Measurements from ENCODE around the gene GABRR1.

Gene GABRR1

DNA sequence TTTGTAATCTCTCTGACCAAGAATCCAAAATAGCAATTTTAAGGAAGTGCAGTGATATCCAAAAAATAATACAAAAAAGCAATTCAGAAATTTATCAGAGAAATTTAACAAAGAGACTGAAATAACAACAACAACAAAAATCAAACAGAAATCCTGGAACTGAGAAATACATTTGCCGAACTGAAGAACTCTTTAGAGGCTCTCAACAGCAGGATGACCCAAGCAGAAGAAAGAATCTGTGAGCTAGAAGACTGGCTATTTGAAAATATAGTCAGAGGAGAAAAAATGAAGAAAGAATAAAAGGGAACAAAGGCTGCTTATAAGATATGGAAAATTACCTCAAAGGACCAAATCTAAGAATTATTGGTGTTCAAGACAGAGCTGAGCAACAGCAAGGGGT is 22.6 kb downstream of the GABRR1 start:
- TF ChIP-seq, protein P1, sequence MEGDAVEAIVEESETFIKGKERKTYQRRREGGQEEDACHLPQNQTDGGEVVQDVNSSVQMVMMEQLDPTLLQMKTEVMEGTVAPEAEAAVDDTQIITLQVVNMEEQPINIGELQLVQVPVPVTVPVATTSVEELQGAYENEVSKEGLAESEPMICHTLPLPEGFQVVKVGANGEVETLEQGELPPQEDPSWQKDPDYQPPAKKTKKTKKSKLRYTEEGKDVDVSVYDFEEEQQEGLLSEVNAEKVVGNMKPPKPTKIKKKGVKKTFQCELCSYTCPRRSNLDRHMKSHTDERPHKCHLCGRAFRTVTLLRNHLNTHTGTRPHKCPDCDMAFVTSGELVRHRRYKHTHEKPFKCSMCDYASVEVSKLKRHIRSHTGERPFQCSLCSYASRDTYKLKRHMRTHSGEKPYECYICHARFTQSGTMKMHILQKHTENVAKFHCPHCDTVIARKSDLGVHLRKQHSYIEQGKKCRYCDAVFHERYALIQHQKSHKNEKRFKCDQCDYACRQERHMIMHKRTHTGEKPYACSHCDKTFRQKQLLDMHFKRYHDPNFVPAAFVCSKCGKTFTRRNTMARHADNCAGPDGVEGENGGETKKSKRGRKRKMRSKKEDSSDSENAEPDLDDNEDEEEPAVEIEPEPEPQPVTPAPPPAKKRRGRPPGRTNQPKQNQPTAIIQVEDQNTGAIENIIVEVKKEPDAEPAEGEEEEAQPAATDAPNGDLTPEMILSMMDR (conservative IDR thresholded peaks at IDR 0.05; ENCODE audit: control insufficient read depth, insufficient read depth, low read depth, low read length) = no peak

DNA sequence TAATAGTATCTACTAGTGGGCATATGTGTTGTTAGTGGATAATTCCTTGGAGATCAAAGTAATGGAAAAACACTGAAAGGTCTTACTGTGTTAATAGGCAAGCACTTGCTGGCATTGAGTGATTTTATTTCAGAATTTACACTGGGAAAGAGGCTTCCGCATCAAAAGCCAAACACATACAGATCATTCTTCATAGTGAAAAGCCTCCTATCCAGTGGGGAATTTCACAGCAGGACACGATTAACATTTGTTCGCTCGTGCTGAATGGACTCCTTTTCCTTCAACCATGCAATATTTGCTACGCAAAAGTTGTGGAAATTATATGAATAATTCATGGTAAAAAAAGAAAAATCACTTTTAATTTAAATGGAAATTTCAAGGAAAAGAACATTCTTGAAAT is 26.4 kb downstream of the GABRR1 start:
- no peak for DNase-seq (ENCODE audit: low read depth)
- TF ChIP-seq, protein P1 (conservative IDR thresholded peaks at IDR 0.05; ENCODE audit: control insufficient read depth, insufficient read depth, low read depth, low read length) = no peak
- H3K4me3 ChIP-seq (ENCODE audit: control insufficient read depth, low read depth, low read length) = no peak overlapping the region

More for the DNA sequence above, 22.6 kb downstream of the GABRR1 start:
- no peak for DNase-seq (ENCODE audit: low read depth)
- H3K4me3 ChIP-seq (ENCODE audit: control insufficient read depth, low read depth, low read length) = no peak overlapping the region

DNA sequence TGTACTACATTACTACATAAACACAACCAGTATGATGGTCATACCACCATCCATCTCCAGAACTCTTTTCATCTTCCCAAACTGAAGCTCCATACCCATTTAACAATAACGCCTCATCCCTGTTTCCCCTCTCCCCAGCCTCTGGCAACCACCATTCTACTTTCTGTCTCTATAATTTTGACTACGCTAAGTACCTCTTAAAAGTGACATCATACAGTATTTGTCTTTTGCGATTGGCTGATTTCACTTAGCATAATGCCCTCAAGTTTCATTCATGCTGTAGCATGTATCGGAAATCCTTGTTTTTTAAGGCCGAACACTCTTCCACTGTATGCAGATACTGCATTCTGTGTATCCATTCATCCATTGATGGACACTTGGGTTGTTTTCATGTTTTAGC is 29.7 kb downstream of the GABRR1 start:
- TF ChIP-seq, protein P1 (conservative IDR thresholded peaks at IDR 0.05; ENCODE audit: control insufficient read depth, insufficient read depth, low read depth, low read length) = no peak
- H3K4me3 ChIP-seq (ENCODE audit: control insufficient read depth, low read depth, low read length) = no peak overlapping the region
- DNase-seq (ENCODE audit: low read depth) = no peak

DNA sequence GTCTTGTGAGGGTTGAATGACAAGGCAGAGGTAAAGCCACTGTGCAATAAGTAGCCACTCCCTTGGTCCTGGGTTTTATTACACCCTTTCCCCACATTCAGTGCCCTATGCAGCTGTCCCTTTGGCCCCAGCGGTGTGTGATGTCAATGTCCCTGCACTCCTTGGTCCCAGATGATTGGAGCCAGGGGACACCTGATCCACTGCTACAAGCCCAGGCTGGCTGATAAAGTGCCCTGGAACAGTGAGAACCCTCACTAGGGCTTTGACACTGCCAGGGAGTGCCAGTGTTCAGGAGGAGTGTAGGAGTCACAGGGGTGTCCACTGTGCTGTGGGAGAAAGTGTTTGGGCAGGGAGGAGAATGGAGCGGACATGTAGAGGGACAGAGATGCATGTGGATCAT is 30.4 kb downstream of the GABRR1 start:
- TF ChIP-seq, protein P1 (conservative IDR thresholded peaks at IDR 0.05; ENCODE audit: control insufficient read depth, insufficient read depth, low read depth, low read length) = no peak
- H3K4me3 ChIP-seq (ENCODE audit: control insufficient read depth, low read depth, low read length) = no peak overlapping the region
- DNase-seq (ENCODE audit: low read depth) = no peak

DNA sequence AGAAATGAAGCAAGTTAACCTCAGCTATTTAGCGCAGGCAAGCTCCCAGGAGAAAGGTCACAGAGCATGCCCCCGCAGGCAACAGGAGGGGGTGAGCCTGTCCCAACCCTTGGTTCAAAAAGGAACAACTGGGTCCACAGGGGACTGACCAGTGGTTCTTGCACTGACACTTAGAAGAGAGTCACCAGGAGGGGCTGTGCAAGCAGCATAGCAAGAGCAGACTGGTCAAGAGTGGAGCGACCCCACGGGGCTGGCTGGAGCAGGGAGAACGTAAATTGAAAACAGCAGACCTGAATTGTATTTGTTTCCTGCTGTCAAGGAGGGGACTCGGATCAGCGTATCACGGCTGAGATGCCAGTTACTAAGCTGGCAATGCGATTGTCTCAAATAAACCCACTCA is 32.8 kb downstream of the GABRR1 start:
- peak; percentile 7 for DNase-seq (ENCODE audit: low read depth)
- TF ChIP-seq, protein P1 (conservative IDR thresholded peaks at IDR 0.05; ENCODE audit: control insufficient read depth, insufficient read depth, low read depth, low read length) = no peak
- H3K4me3 ChIP-seq (ENCODE audit: control insufficient read depth, low read depth, low read length) = no peak overlapping the region

DNA sequence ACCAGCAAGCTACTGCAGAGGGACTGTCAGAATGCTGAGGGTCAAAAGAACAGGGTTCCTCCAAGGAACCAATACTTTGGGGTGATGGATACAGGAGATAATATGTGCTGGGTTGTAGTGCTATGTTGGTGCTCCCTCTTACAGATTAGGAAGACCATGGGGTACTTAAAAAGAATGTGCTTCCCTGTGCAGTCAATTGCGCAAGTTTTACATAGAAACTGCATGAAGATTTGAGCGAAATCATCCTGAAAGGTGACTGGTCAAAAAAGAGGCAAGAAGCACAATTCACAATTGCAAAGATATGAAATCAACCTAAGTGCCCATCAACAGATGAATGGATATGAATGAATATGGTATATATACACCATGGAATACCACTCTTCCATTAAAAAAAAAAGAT is 33.9 kb downstream of the GABRR1 start:
- H3K4me3 ChIP-seq (ENCODE audit: control insufficient read depth, low read depth, low read length) = no peak overlapping the region
- TF ChIP-seq, protein P1 (conservative IDR thresholded peaks at IDR 0.05; ENCODE audit: control insufficient read depth, insufficient read depth, low read depth, low read length) = no peak

DNA sequence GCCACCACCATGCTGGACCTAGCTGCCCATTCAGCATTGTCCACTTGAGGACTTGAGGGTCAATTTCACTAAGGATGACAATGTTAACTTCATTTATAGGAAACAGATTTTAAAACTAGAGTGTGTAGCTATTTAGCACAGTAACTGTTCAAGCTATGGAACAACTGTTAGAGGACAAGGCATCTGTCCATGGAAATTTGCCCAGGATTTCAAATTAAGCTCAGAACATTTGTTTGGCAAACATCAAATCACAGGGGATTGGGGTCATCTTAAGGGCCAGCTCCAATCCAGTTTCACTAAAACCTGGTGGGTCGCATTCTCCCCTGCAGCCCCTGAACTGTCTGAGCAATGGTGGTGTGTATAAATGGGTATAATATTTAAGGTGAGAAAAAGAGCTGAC is 36.2 kb downstream of the GABRR1 start:
- TF ChIP-seq, protein P1 (conservative IDR thresholded peaks at IDR 0.05; ENCODE audit: control insufficient read depth, insufficient read depth, low read depth, low read length) = no peak
- DNase-seq (ENCODE audit: low read depth) = no peak
- H3K4me3 ChIP-seq (ENCODE audit: control insufficient read depth, low read depth, low read length) = no peak overlapping the region

More for the DNA sequence above, 33.9 kb downstream of the GABRR1 start:
- no peak for DNase-seq (ENCODE audit: low read depth)

All from fibroblast of mammary gland (primary cell).